Measurements from ENCODE around the gene METTL26.
"Not testable (repeated sequence)": the region's sequence is repeated elsewhere in the genome, so short reads cannot be mapped to it uniquely, and the experiment has no call there.

METTL26 gene

GRCh38 chr16:625117-625976, 10.8 kb downstream of the METTL26 start:
- DNase-seq (ENCODE audit: low read depth in 2 of 2) = no peak

GRCh38 chr16:624526-625070, 11.5 kb downstream of the METTL26 start:
- no peak for DNase-seq (ENCODE audit: low read depth in 2 of 2)

GRCh38 chr16:622920-623280, 13.2 kb downstream of the METTL26 start:
- no peak for DNase-seq (ENCODE audit: low read depth in 2 of 2)

GRCh38 chr16:621526-622105, 14.5 kb downstream of the METTL26 start:
- no peak for DNase-seq (ENCODE audit: low read depth in 2 of 2)

GRCh38 chr16:620700-621525, 15.2 kb downstream of the METTL26 start:
- no peak for DNase-seq (ENCODE audit: low read depth in 2 of 2)

- DNase-seq (ENCODE audit: low read depth in 2 of 2) = no peak
These were observed 16.5 kb downstream of the METTL26 start for GRCh38 chr16:619476-620100.

- no peak for DNase-seq (ENCODE audit: low read depth in 2 of 2)
These were observed 18.2 kb downstream of the METTL26 start for GRCh38 chr16:617855-618254.

- no peak for DNase-seq (ENCODE audit: low read depth in 2 of 2)
These were observed 19.1 kb downstream of the METTL26 start for GRCh38 chr16:616733-617586.

- DNase-seq (ENCODE audit: low read depth in 2 of 2) = no peak
These were observed 21.0 kb downstream of the METTL26 start for GRCh38 chr16:615122-615521.

GRCh38 chr16:610513-611381, 25.4 kb downstream of the METTL26 start:
- DNase-seq (ENCODE audit: low read depth in 2 of 2) = peak in 1 of 2 donors; percentile 23

- no peak for DNase-seq (ENCODE audit: low read depth in 2 of 2)
These were observed 26.1 kb downstream of the METTL26 start for GRCh38 chr16:609984-610383.

GRCh38 chr16:609316-609715, 26.8 kb downstream of the METTL26 start:
- DNase-seq (ENCODE audit: low read depth in 2 of 2) = no peak

- no peak for DNase-seq (ENCODE audit: low read depth in 2 of 2)
These were observed 28.1 kb downstream of the METTL26 start for GRCh38 chr16:608019-608418.

- DNase-seq (ENCODE audit: low read depth in 2 of 2) = no peak
These were observed 29.3 kb downstream of the METTL26 start for GRCh38 chr16:606656-607307.

- no peak for DNase-seq (ENCODE audit: low read depth in 2 of 2)
These were observed 32.2 kb downstream of the METTL26 start for GRCh38 chr16:603933-604332.

- no peak for DNase-seq (ENCODE audit: low read depth in 2 of 2)
These were observed 35.3 kb downstream of the METTL26 start for GRCh38 chr16:600781-601180.

GRCh38 chr16:598823-599739, 37.0 kb downstream of the METTL26 start:
- no peak for DNase-seq (ENCODE audit: low read depth in 2 of 2)

- DNase-seq (ENCODE audit: low read depth in 2 of 2) = not testable (repeated sequence)
These were observed 38.5 kb downstream of the METTL26 start for GRCh38 chr16:597655-598054.
